Stimulated activated CD4-positive, alpha-beta T cell treated with anti-CD3 and anti-CD28 coated beads, Interleukin-15, amount 100 ng/mL, for 48 hours (primary cell): ENCODE results near the gene SLC9A5.

Source experiments
- DNase-seq, 2 donors: peaks; one replicate each; pipeline ENCODE4 v3.0.0-alpha.2; 2020; ENCODE audit warnings: low read depth in 2 of 2

Gene SLC9A5

GRCh38 chr16:67248401-67249177 is at the start of gene SLC9A5:
SLC9A5 (plus strand) TSS chr16:67248979; CDS start chr16:67249015, 36 bp downstream.
- peak in 1 of 2 donors; percentile 19 for DNase-seq

GRCh38 chr16:67199011-67199807 is 49.6 kb upstream of the SLC9A5 start, which contains the start of gene ELMO3:
ELMO3 (plus strand) TSS chr16:67199131; CDS start chr16:67199327, 196 bp downstream.
- no peak for DNase-seq

GRCh38 chr16:67199808-67200198 is 49.0 kb upstream of the SLC9A5 start:
- no peak for DNase-seq

- DNase-seq = no peak
These were observed 48.3 kb upstream of the SLC9A5 start for GRCh38 chr16:67200491-67200890.

GRCh38 chr16:67201411-67202345 is 47.1 kb upstream of the SLC9A5 start:
- no peak for DNase-seq

GRCh38 chr16:67202426-67202825 is 46.4 kb upstream of the SLC9A5 start:
- DNase-seq = no peak

GRCh38 chr16:67202956-67203493 is 45.8 kb upstream of the SLC9A5 start:
- DNase-seq = no peak

- DNase-seq = no peak
These were observed 44.7 kb upstream of the SLC9A5 start for GRCh38 chr16:67204076-67204475.

- DNase-seq = no peak
These were observed 42.5 kb upstream of the SLC9A5 start for GRCh38 chr16:67206129-67206837.

GRCh38 chr16:67206838-67207248 is 41.9 kb upstream of the SLC9A5 start:
- DNase-seq = no peak

GRCh38 chr16:67207249-67208091 is 41.3 kb upstream of the SLC9A5 start:
- DNase-seq = no peak

- DNase-seq = no peak
These were observed 40.5 kb upstream of the SLC9A5 start for GRCh38 chr16:67208154-67208896.

GRCh38 chr16:67209565-67209964 is 39.2 kb upstream of the SLC9A5 start:
- no peak for DNase-seq

GRCh38 chr16:67210069-67210937 is 38.5 kb upstream of the SLC9A5 start:
- DNase-seq = no peak

GRCh38 chr16:67211674-67212073 is 37.1 kb upstream of the SLC9A5 start:
- DNase-seq = no peak

- no peak for DNase-seq
These were observed 36.0 kb upstream of the SLC9A5 start for GRCh38 chr16:67212766-67213165.

- no peak for DNase-seq
These were observed 35.4 kb upstream of the SLC9A5 start for GRCh38 chr16:67213197-67214019.
